Testis (tissue), 3 donors: ENCODE data around the gene COPS7A. TPM values are rescaled to one million over a fixed set of nuclear protein-coding genes. Genes with fewer than 3 reads are reported as not detected.

Experiments used
- DNase-seq: peaks from one replicate; pipeline ENCODE4 v3.0.0-alpha.2; 2019
- H3K27ac ChIP-seq, 2 donors: fragments of 200-600 bp; sonication (generic); one replicate each; pipeline ENCODE4 v1.5.1; 2019
- H3K27me3 ChIP-seq: fragments of 200-600 bp; sonication (generic); one replicate; pipeline ENCODE4 v1.5.1; 2019
- H3K36me3 ChIP-seq: fragments of 200-600 bp; sonication (generic); one replicate; pipeline ENCODE4 v1.5.1; 2017; ENCODE audit warnings: low read depth; ENCODE audit errors: missing control alignments
- H3K4me1 ChIP-seq: fragments of 200-600 bp; sonication (generic); one replicate; pipeline ENCODE4 v1.5.1; 2019
- H3K4me3 ChIP-seq, 2 donors: fragments of 200-600 bp; sonication (generic); one replicate each; pipeline ENCODE4 v1.5.1; 2017 to 2019
- H3K9me3 ChIP-seq: fragments of 200-600 bp; sonication (generic); one replicate; pipeline ENCODE4 v1.5.1; 2017
- CTCF ChIP-seq, 3 experiments: fragments of 450-650 bp in 2 of 3; fragments of 200-600 bp in 1 of 3; sonication (generic) in 1 of 3; IDR thresholded peaks; one replicate each; pipeline ENCODE4 v1.5.1; 2016 to 2019; ENCODE audit warnings: antibody characterized with exemption in 3 of 3, mild to moderate bottlenecking in 2 of 3, moderate library complexity in 1 of 3
- POLR2A ChIP-seq: fragments of 450-650 bp; IDR thresholded peaks from one replicate; pipeline ENCODE4 v1.6.1; 2017; ENCODE audit warnings: antibody characterized with exemption, mild to moderate bottlenecking, moderate library complexity
- whole genome bisulfite sequencing, 2 donors: methylation state at CpG; one replicate each; pipeline ENCODE4 v1.1.5; 2018; 5-methylcytosine and 5-hydroxymethylcytosine counted together
- intact Hi-C: fragments of 100-400 bp; cut with DNase I; formaldehyde crosslinking; loops from one replicate; pipeline ENCODE4 v1.15.1; 2023; ENCODE audit warnings: low total_unique reads
- polyA plus RNA-seq: library from polyadenylated mRNA; stranded (reverse); fragments of 350-450 nt; fragmentation: Illumina TruSeq; extraction: RNeasy Lipid Tissue Mini Kit (QIAGEN cat#74804); gene quantifications from one replicate; pipeline ENCODE4 v1.2.3, GENCODE V29; 2014; ENCODE audit warnings: low read depth, low replicate concordance; ENCODE audit not compliant: insufficient read depth
- total RNA-seq, 2 donors: library from RNA; depleted of rRNA; stranded (reverse); fragments of >200 nt; gene quantifications; one replicate each; pipeline ENCODE4 v1.2.3, GENCODE V29; 2016

Gene COPS7A
- total and polyA plus RNA-seq, 3 donors from 2014 or later = 68.3 to 82.4 (median 69.4) TPM

GRCh38 chr12:6688543-6688998, 35.3 kb upstream of the COPS7A start:
- Histone ChIP-seq H3K36me3 (no peaks in the 10 kb centered on the region), H3K27ac (peak overlapping the region; percentile 95 to 96), H3K4me3 (peak overlapping the region; percentile 86 to 94), H3K9me3 (no peaks in the 10 kb centered on the region), H3K27me3 (no peaks in the 10 kb centered on the region), H3K4me1 (peaks cover 34% of the 10 kb centered on the region)
- intact Hi-C loops = loop anchor here (5.0 kb wide), 1 partner anchor 34 kb away; the partner anchor contains the start of gene COPS7A
- TF ChIP-seq CTCF (IDR thresholded peaks at IDR 0.05) = no peak
- no peak for TF ChIP-seq POLR2A
- peak; percentile 29 for DNase-seq
- WGBS, 2 donors = 0 to 1% methylated on average over 11 to 13 of the region's 13 CpGs

- peak; percentile 99 for DNase-seq
- TF ChIP-seq POLR2A = no peak
- TF ChIP-seq CTCF (IDR thresholded peaks at IDR 0.05) = peak in 2 of 3 experiments; percentile 34 to 63
- no peaks in the 10 kb centered on the region for H3K9me3 ChIP-seq
- peak within 1 kb of the TSS; percentile 95 to 96 for H3K27ac ChIP-seq
- no peaks in the 10 kb centered on the region for H3K36me3 ChIP-seq
- WGBS, 2 donors = 0 to 1% methylated on average over 43 to 54 of the region's 72 CpGs
- no peaks in the 10 kb centered on the region for H3K27me3 ChIP-seq
- H3K4me3 ChIP-seq = peak within 1 kb of the TSS; percentile 86 to 94
- intact Hi-C loops = loop anchor here (5.0 kb wide), 1 partner anchor 33 kb away; the partner anchor contains the start of gene COPS7A
- H3K4me1 ChIP-seq = peaks cover 29% of the 10 kb centered on the region
Measured at GRCh38 chr12:6688999-6689882, 34.6 kb upstream of the COPS7A start, which contains the start of gene ZNF384. Gene ZNF384 (minus strand): TSS chr12:6689375. CDS start chr12:6679520, 9,855 bp downstream.

- no peak for DNase-seq
- Histone ChIP-seq H3K9me3 (no peaks in the 10 kb centered on the region), H3K27ac (no peak overlapping the region), H3K4me3 (no peak overlapping the region), H3K36me3 (no peaks in the 10 kb centered on the region), H3K27me3 (no peaks in the 10 kb centered on the region), H3K4me1 (peaks cover 22% of the 10 kb centered on the region)
- no peak for TF ChIP-seq CTCF (IDR thresholded peaks at IDR 0.05)
- WGBS, 2 donors = 74 to 77% methylated on average over 4 of the region's 4 CpGs
- intact Hi-C loops = no loop called here
Measured at GRCh38 chr12:6691473-6691872, 32.4 kb upstream of the COPS7A start.

- DNase-seq = no peak
- intact Hi-C loops = no loop called here
- H3K4me1 ChIP-seq = peaks cover 11% of the 10 kb centered on the region
- no peak for TF ChIP-seq CTCF (IDR thresholded peaks at IDR 0.05)
- TF ChIP-seq POLR2A = no peak
- no peaks in the 10 kb centered on the region for H3K9me3 ChIP-seq
- no peak overlapping the region for H3K4me3 ChIP-seq
- no peak overlapping the region for H3K27ac ChIP-seq
- 59 to 62% methylated on average over 2 of the region's 2 CpGs for WGBS, 2 donors
- H3K27me3 ChIP-seq = no peaks in the 10 kb centered on the region
- no peaks in the 10 kb centered on the region for H3K36me3 ChIP-seq
Measured at GRCh38 chr12:6692888-6693287, 31.0 kb upstream of the COPS7A start.
